Liver (tissue), 9 donors: ENCODE data around the gene VAPB. TPM values are rescaled to one million over a fixed set of nuclear protein-coding genes. Genes with fewer than 3 reads are reported as not detected.

ENCODE experiments used
- DNase-seq: peaks from one replicate; pipeline ENCODE4 v3.0.0-alpha.2; 2017; ENCODE audit warnings: low spot score
- H3K27ac ChIP-seq, 2 donors: one replicate each; pipeline ENCODE4 v1.7.0; 2013; ENCODE audit warnings: inconsistent platforms in 2 of 2, low read length in 2 of 2, control low read depth in 1 of 2, low read depth in 1 of 2, mild to moderate bottlenecking in 1 of 2
- H3K27me3 ChIP-seq, 4 donors: one replicate each; pipeline versions ENCODE4 v1.6.1 to v1.7.0; 2013; ENCODE audit warnings: low read length in 3 of 4, inconsistent platforms in 1 of 4, mild to moderate bottlenecking in 1 of 4, moderate library complexity in 1 of 4; ENCODE audit not compliant: control insufficient read depth in 4 of 4, insufficient read depth in 4 of 4
- H3K36me3 ChIP-seq, 4 donors: one replicate each; pipeline versions ENCODE4 v1.6.1 to v1.7.0; 2013; ENCODE audit warnings: low read length in 3 of 4, mild to moderate bottlenecking in 3 of 4, low read depth in 1 of 4, moderate library complexity in 1 of 4; ENCODE audit not compliant: control insufficient read depth in 4 of 4, insufficient read depth in 3 of 4
- H3K4me1 ChIP-seq, 4 donors: one replicate each; pipeline versions ENCODE4 v1.6.1 to v1.7.0; 2013; ENCODE audit warnings: low read length in 3 of 4, mild to moderate bottlenecking in 3 of 4, moderate library complexity in 1 of 4; ENCODE audit not compliant: control insufficient read depth in 4 of 4, insufficient read depth in 4 of 4
- H3K4me3 ChIP-seq, 3 donors: one replicate each; pipeline versions ENCODE4 v1.6.1 to v1.7.0; 2013; ENCODE audit warnings: low read length in 3 of 3, control low read depth in 1 of 3, low read depth in 1 of 3, mild to moderate bottlenecking in 1 of 3
- H3K9ac ChIP-seq, 2 donors: one replicate each; pipeline ENCODE4 v1.7.0; 2013; ENCODE audit warnings: low read length in 2 of 2, mild to moderate bottlenecking in 2 of 2, moderate library complexity in 2 of 2, control low read depth in 1 of 2, low read depth in 1 of 2
- H3K9me3 ChIP-seq, 4 donors: one replicate each; pipeline versions ENCODE4 v1.6.1 to v1.7.0; 2013; ENCODE audit warnings: low read length in 3 of 4; ENCODE audit not compliant: control insufficient read depth in 4 of 4
- ATF3 ChIP-seq: IDR thresholded peaks from 2 replicates; pipeline ENCODE4 v1.6.1; 2016; ENCODE audit warnings: antibody characterized with exemption
- EGR1 ChIP-seq, 2 donors: IDR thresholded peaks; 2 replicates each; pipeline ENCODE4 v1.6.1; 2016 to 2018; ENCODE audit warnings: antibody characterized with exemption in 2 of 2, low read depth in 2 of 2
- FOXA2 ChIP-seq: IDR thresholded peaks from 2 replicates; pipeline ENCODE4 v1.6.1; 2016; ENCODE audit warnings: antibody characterized with exemption
- HNF4A ChIP-seq, 2 donors: conservative IDR thresholded peaks; 2 replicates each; pipeline ENCODE4 v1.6.1; 2016; ENCODE audit warnings: antibody characterized with exemption in 2 of 2, mild to moderate bottlenecking in 2 of 2
- HNF4G ChIP-seq: IDR thresholded peaks from 2 replicates; pipeline ENCODE4 v1.6.1; 2016; ENCODE audit warnings: antibody characterized with exemption
- JUND ChIP-seq, 2 donors: IDR thresholded peaks; 2 replicates each; pipeline ENCODE4 v1.6.1; 2016; ENCODE audit warnings: antibody characterized with exemption in 2 of 2
- NR2F2 ChIP-seq: IDR thresholded peaks from 2 replicates; pipeline ENCODE4 v1.6.1; 2016; ENCODE audit warnings: antibody characterized with exemption
- RAD21 ChIP-seq, 2 donors: IDR thresholded peaks; 2 replicates each; pipeline ENCODE4 v1.6.1; 2016; ENCODE audit warnings: antibody characterized with exemption in 2 of 2, mild to moderate bottlenecking in 2 of 2
- REST ChIP-seq: IDR thresholded peaks from 2 replicates; pipeline ENCODE4 v1.6.1; 2016; ENCODE audit warnings: antibody characterized with exemption, mild to moderate bottlenecking
- RXRA ChIP-seq, 2 donors: IDR thresholded peaks; 2 replicates each; pipeline ENCODE4 v1.6.1; 2017 to 2018; ENCODE audit warnings: antibody characterized with exemption in 2 of 2, mild to moderate bottlenecking in 1 of 2
- SP1 ChIP-seq: IDR thresholded peaks from 2 replicates; pipeline ENCODE4 v1.6.1; 2018; ENCODE audit warnings: antibody characterized with exemption, mild to moderate bottlenecking
- WGBS: extraction: QIAGEN DNeasy Blood & Tissue Kit; methylation state at CpG from one replicate; pipeline ENCODE4 v1.1.7; 2013; 5-methylcytosine and 5-hydroxymethylcytosine counted together
- polyA plus RNA-seq, 2 donors: library from polyadenylated mRNA; stranded (reverse) in 1 of 2; unstranded in 1 of 2; fragments of 200-250 nt in 1 of 2; fragments of >200 nt in 1 of 2; fragmentation: Nextera tagmentation in 1 of 2; extraction: Ambion mirVana in 1 of 2; gene quantifications; one replicate each; pipeline versions ENCODE4 v1.2.1 to v1.2.3, GENCODE V29; 2013 to 2015
- total RNA-seq, 2 donors: library from RNA; depleted of rRNA; stranded (reverse); fragments of >200 nt; gene quantifications; one replicate each; pipeline ENCODE4 v1.2.3, GENCODE V29; 2014
- TF ChIP-seq, protein P1 (sequence below): IDR thresholded peaks from 2 replicates; pipeline ENCODE4 v1.6.1; 2016; ENCODE audit warnings: antibody characterized with exemption
- donor health status: healthy.
- donor health status: healthy.
- donor health status: healthy.
- donor health status: healthy.
- donor health status: healthy.

The VAPB gene
- total and polyA plus RNA-seq, 4 donors, result 12.2 to 21.7 (median 18.5) TPM

GRCh38 chr20:58417438-58417837, 28.4 kb downstream of the VAPB start:
- TF ChIP-seq SP1 (no peak), RXRA (IDR thresholded peaks at IDR 0.05) (no peak), FOXA2 (no peak), JUND (IDR thresholded peaks at IDR 0.05) (no peak), NR2F2 (no peak), EGR1 (IDR thresholded peaks at IDR 0.05; ENCODE audit: low read depth in 2 of 2) (no peak), ATF3 (no peak), REST (no peak), RAD21 (IDR thresholded peaks at IDR 0.05) (no peak)
- TF ChIP-seq, protein P1, sequence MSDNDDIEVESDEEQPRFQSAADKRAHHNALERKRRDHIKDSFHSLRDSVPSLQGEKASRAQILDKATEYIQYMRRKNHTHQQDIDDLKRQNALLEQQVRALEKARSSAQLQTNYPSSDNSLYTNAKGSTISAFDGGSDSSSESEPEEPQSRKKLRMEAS, result no peak
- peaks cover 3 to 6% (median 4%) of the 10 kb centered on the region in 4 donors for H3K4me1 ChIP-seq
- no peak overlapping the region for H3K9ac ChIP-seq
- WGBS, result 96% methylated on average over 3 of the region's 3 CpGs
- H3K36me3 ChIP-seq, result peaks cover 0 to 9% (median 6%) of the 10 kb centered on the region in 4 donors
- H3K27me3 ChIP-seq, result no peaks in the 10 kb centered on the region
- no peaks in the 10 kb centered on the region for H3K9me3 ChIP-seq
- no peak for DNase-seq
- H3K4me3 ChIP-seq, result no peak overlapping the region
- H3K27ac ChIP-seq, result no peak overlapping the region

GRCh38 chr20:58418949-58419748, 30.1 kb downstream of the VAPB start:
- peaks cover 0 to 9% (median 6%) of the 10 kb centered on the region in 4 donors for H3K36me3 ChIP-seq
- DNase-seq, result no peak
- H3K4me3 ChIP-seq, result no peak overlapping the region
- no peaks in the 10 kb centered on the region for H3K27me3 ChIP-seq
- no peaks in the 10 kb centered on the region for H3K9me3 ChIP-seq
- H3K4me1 ChIP-seq, result peaks cover 0 to 6% (median under 1%) of the 10 kb centered on the region in 4 donors
- 80% methylated on average over 5 of the region's 5 CpGs for WGBS
- no peak for TF ChIP-seq HNF4A (conservative IDR thresholded peaks at IDR 0.05)
- no peak for TF ChIP-seq ATF3
- no peak for TF ChIP-seq NR2F2
- no peak for TF ChIP-seq JUND (IDR thresholded peaks at IDR 0.05)
- no peak for TF ChIP-seq HNF4G
- H3K9ac ChIP-seq, result no peak overlapping the region
- no peak overlapping the region for H3K27ac ChIP-seq
